Measurements from ENCODE around the gene CFAP77.

The CFAP77 gene

GRCh38 chr9:132616725-132617124 lies 206.7 kb downstream of the CFAP77 start:
- TF ChIP-seq CTCF (IDR thresholded peaks at IDR 0.05; ENCODE audit: low read length, missing control alignments) = no peak
- no peak for DNase-seq (ENCODE audit: low read depth)
- H3K4me3 ChIP-seq (replicated peaks; ENCODE audit: low read depth, low read length) = no peak overlapping the region

GRCh38 chr9:132622159-132622558 lies 212.1 kb downstream of the CFAP77 start:
- no peak for TF ChIP-seq CTCF (IDR thresholded peaks at IDR 0.05; ENCODE audit: low read length, missing control alignments)
- H3K4me3 ChIP-seq (replicated peaks; ENCODE audit: low read depth, low read length) = no peak overlapping the region
- peak; percentile 43 for DNase-seq (ENCODE audit: low read depth)
